Ramos (cell line): ENCODE results near the gene LRRTM4.
"Not testable (repeated sequence)": the region's sequence is repeated elsewhere in the genome, so short reads cannot be mapped to it uniquely, and the experiment has no call there.

Experiments used
- in situ Hi-C: fragments of 300-500 bp; cut with MboI; formaldehyde crosslinking; loops from one replicate; pipeline ENCODE4 v1.14.3; 2022; ENCODE audit warnings: low sequenced_read_pairs; ENCODE audit not compliant: unreplicated experiment

Gene LRRTM4

DNA sequence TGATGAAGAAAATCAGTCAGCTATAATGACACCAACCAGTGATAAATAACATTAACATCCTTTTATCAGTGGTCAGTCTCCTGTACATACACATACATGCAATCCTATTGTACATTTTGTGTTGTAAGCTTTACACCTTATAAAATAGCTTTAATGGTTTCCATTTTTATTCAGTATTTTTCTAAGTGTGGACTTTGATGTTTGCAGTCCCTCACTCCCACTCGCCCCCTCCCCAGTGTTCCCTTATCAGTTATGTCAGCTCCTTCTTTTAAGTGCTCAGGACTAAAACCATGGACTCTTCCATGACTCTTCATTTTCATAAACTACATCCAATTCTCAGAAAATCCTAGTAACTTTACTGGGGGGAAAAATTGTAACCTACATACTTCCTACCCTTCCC is 713.0 kb downstream of the LRRTM4 start:
- in situ Hi-C loops, result no loop called here

DNA sequence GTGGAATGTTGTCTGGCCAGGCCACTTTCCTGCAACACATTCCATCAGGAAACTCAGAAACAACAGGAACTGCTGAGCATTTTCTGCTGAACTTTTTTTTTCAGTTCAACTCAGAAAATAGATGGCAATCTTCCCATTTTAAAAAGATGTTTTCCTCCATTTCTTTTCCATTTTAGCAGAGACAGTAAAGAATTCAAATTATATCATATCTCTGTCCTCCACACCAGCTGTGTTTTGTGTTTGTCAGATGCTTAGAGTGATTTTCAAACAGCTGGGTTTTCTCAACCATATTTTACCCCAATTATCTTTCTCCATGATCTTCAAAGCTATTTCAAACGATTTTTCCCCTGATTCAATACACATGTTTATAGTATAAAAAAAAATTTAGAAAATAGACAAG is 713.4 kb downstream of the LRRTM4 start:
- in situ Hi-C loops, result no loop called here

GRCh38 chr2:76793647-76794334 is 728.4 kb downstream of the LRRTM4 start:
- in situ Hi-C loops, result no loop called here

GRCh38 chr2:76781313-76781712 is 740.9 kb downstream of the LRRTM4 start:
- in situ Hi-C loops, result not testable (repeated sequence)

DNA sequence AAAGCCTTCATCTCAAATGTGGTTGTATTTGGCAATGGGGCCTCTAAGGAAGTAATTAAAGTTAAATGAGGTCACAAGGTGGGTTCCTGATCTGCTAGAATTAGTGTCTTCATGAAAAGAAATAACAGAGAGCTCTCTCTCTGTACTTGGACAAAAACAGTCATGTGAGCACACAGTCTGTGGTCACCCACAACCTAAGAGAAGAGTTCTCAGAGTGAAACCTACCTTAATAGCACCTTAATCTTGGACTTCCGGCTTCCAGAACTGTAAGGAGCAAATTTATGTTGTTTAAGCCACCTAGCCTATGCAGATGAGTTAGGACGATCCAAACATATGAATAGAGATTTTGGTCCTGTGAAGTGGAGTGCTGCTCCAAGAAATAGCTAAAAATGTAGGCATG is 758.9 kb downstream of the LRRTM4 start:
- in situ Hi-C loops, result no loop called here

GRCh38 chr2:76760367-76760704 is 761.8 kb downstream of the LRRTM4 start:
- in situ Hi-C loops, result no loop called here

GRCh38 chr2:76759634-76760366 is 762.4 kb downstream of the LRRTM4 start:
- in situ Hi-C loops, result no loop called here

- in situ Hi-C loops, result no loop called here
Measured at GRCh38 chr2:76752506-76752905, 769.7 kb downstream of the LRRTM4 start.

DNA sequence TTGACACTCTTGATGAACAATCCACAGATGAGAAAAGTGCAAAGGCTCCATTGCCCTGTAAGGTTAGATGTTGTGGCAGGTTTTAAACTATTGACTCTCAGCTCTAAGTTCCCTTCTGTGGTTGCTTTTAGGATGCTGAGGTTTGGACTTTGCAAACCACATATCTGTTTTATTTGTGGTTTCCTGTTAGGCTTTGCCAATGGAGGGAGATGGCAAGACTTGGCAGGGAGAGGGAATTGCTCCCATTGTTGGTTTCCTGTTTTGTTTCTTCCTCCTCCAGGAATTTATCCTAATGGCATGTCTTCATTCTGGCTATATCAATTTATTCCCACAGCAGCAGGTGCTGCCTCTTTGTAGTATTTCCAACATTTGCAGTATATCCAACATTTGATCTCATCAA is 772.3 kb downstream of the LRRTM4 start:
- in situ Hi-C loops, result no loop called here

GRCh38 chr2:76748581-76749296 is 773.4 kb downstream of the LRRTM4 start:
- in situ Hi-C loops, result no loop called here

DNA sequence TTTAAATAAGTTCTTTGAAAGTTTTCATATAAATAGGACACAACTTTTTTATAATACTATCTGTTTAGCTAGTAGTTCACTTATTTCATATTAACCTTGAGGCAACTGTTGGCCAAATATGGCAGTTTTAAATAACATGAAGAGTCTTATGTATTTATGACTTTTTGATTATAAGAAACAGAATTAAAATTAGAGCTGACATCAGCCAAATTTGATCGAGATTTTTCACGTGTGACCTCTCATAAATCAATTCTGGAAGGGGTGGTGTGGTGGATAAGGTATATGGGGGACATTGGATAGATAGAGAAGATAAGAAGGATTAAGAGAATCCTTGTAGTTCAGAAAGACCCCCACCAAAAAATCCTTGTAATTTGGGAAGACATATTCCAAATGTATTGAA is 776.6 kb downstream of the LRRTM4 start:
- in situ Hi-C loops, result no loop called here

- in situ Hi-C loops, result no loop called here
Measured at GRCh38 chr2:76737607-76738006, 784.6 kb downstream of the LRRTM4 start.

DNA sequence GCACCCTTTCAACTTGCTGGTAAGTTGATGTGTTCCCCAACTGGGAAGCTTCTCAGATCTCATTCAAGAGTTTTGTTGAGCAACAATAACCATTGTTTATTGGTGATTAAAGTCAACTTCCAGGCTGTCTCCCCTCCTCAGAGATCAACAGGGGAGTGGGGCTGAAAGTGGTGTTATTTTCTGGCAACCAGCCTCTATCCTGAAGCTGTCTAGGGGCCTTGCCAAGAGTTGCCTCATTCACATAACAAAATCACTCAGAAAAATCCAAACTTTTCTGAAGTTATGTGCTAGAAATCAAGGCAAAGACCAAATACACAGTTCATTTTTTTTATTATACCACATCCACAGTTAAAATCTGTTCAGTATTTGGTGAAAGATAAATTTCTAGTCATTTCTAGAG is 788.4 kb downstream of the LRRTM4 start:
- in situ Hi-C loops, result no loop called here

GRCh38 chr2:76731157-76731556 is 791.0 kb downstream of the LRRTM4 start:
- in situ Hi-C loops, result no loop called here

GRCh38 chr2:76730021-76730420 is 792.2 kb downstream of the LRRTM4 start:
- in situ Hi-C loops, result no loop called here

GRCh38 chr2:76721226-76721625 is 801.0 kb downstream of the LRRTM4 start:
- in situ Hi-C loops, result no loop called here

- in situ Hi-C loops, result no loop called here
Measured at GRCh38 chr2:76713312-76713711, 808.9 kb downstream of the LRRTM4 start.

DNA sequence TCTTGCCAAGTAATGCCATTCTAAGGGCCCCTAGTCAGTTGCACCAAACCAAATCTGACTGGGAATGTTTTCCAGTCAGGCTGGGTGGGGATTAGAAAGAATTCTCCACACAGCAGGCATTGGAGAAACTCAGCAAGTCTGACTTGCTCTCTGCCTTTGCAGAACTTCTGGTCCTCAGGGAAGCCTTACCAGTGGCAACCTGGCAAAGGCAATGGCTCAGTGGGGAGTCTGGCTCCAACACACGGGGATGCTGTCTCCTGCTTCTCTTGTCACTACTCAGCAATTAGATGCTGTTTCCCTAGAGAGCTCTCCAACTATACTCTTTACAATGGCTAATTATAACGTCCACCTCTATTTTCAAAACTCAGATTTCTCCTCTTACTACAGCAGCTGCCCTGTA is 810.7 kb downstream of the LRRTM4 start:
- in situ Hi-C loops, result no loop called here

- in situ Hi-C loops, result no loop called here
Measured at GRCh38 chr2:76700894-76701293, 821.3 kb downstream of the LRRTM4 start.

DNA sequence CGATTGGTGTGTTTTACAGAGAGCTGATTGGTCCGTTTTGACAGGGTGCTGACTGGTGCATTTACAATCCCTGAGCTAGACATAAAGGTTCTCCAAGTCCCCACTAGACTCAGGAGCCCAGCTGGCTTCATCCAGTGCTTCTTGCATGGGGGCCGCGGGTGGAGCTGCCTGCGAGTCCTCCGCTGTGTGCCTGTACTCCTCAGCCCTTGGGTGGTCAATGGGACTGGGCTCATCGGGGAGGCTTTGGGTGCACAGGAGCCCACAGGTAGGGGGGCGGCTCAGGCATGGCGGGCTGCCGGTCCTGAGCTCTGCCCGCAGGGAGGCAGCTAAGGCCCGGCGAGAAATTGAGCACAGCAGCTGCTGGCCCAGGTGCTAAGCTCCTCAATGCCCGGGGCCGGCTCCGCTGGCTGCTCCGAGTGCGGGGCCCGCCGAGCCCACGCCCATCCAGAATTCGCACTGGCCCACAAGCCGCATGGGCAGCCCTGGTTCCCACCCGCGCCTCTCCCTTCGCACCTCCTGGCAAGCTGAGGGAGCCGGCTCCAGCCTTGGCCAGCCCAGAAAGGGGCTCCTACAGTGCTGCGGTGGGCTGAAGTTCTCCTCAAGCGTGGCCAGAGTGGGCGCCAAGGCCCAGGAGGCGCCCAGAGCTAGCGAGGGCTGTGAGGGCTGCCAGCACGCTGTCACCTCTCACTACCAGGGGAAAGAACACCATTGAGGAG is 824.0 kb downstream of the LRRTM4 start:
- in situ Hi-C loops, result not testable (repeated sequence)
